ENCODE measurements around the gene ZBTB20. TPM values are rescaled to one million over a fixed set of nuclear protein-coding genes. Genes with fewer than 3 reads are reported as not detected.

Gene ZBTB20
- total RNA-seq, 1 experiment from 2014 or later = 3.7 TPM

- H3K36me3 ChIP-seq (ENCODE audit: low read depth, low read length) = no peaks in the 10 kb centered on the region
- H3K27me3 ChIP-seq (ENCODE audit: low read length) = no peaks in the 10 kb centered on the region
- no peak overlapping the region for H3K9ac ChIP-seq (ENCODE audit: low read length)
- no peak for DNase-seq
- H4K20me1 ChIP-seq (ENCODE audit: low read length) = no peaks in the 10 kb centered on the region
- H3K27ac ChIP-seq (ENCODE audit: low read length) = no peak overlapping the region
- H3K79me2 ChIP-seq (ENCODE audit: low read length) = no peaks in the 10 kb centered on the region
- no peak overlapping the region for H3K4me2 ChIP-seq (ENCODE audit: low read length)
- no peaks in the 10 kb centered on the region for H3K9me2 ChIP-seq (replicated peaks; ENCODE audit: low read length)
- ATAC-seq = no peak
- intact Hi-C loops (cut with micrococcal nuclease) = no loop called here
- no peaks in the 10 kb centered on the region for H3F3A ChIP-seq (ENCODE audit: low read length, unreplicated experiment)
- no peak overlapping the region for H2AFZ ChIP-seq (ENCODE audit: low read length)
- H3K4me3 ChIP-seq (ENCODE audit: low read length) = no peak overlapping the region
- CTCF ChIA-PET = no interaction called here
- POLR2A ChIA-PET (ENCODE audit: unreplicated experiment) = no interaction called here
- no TSS peak for BruUV-seq (replicated peaks)
- no peaks in the 10 kb centered on the region for H3K9me3 ChIP-seq (ENCODE audit: low read length)
- no peak for TF ChIP-seq EZH2phosphoT487 (IDR thresholded peaks at IDR 0.05; ENCODE audit: borderline replicate concordance, low read length)
- TF ChIP-seq EZH2 (IDR thresholded peaks at IDR 0.05; ENCODE audit: low read length, unreplicated experiment) = no peak
- no peak for TF ChIP-seq CTCF (conservative IDR thresholded peaks at IDR 0.05; ENCODE audit: low read depth, low read length)
- no peaks in the 10 kb centered on the region for H3K4me1 ChIP-seq (ENCODE audit: insufficient read depth, low read length)
Measured at GRCh38 chr3:114892880-114893279, 254.2 kb downstream of the ZBTB20 start.

- no peak for ATAC-seq
Measured at GRCh38 chr3:114892131-114892879, 254.8 kb downstream of the ZBTB20 start.

More at GRCh38 chr3:114892131-114892879, 254.8 kb downstream of the ZBTB20 start:
- Histone ChIP-seq H3K36me3 (ENCODE audit: low read depth, low read length) (no peaks in the 10 kb centered on the region), H3F3A (ENCODE audit: low read length, unreplicated experiment) (no peaks in the 10 kb centered on the region), H3K4me2 (ENCODE audit: low read length) (no peak overlapping the region), H3K27ac (ENCODE audit: low read length) (no peak overlapping the region), H3K27me3 (ENCODE audit: low read length) (no peaks in the 10 kb centered on the region), H4K20me1 (ENCODE audit: low read length) (no peaks in the 10 kb centered on the region), H3K9ac (ENCODE audit: low read length) (no peak overlapping the region), H3K9me2 (replicated peaks; ENCODE audit: low read length) (no peaks in the 10 kb centered on the region), H3K4me1 (ENCODE audit: insufficient read depth, low read length) (no peaks in the 10 kb centered on the region), H3K9me3 (ENCODE audit: low read length) (no peaks in the 10 kb centered on the region), H3K79me2 (ENCODE audit: low read length) (no peaks in the 10 kb centered on the region), H3K4me3 (ENCODE audit: low read length) (no peak overlapping the region), H2AFZ (ENCODE audit: low read length) (no peak overlapping the region)
- intact Hi-C loops (cut with micrococcal nuclease) = no loop called here
- no peak for TF ChIP-seq EZH2phosphoT487 (IDR thresholded peaks at IDR 0.05; ENCODE audit: borderline replicate concordance, low read length)
- no peak for TF ChIP-seq EZH2 (IDR thresholded peaks at IDR 0.05; ENCODE audit: low read length, unreplicated experiment)
- no peak for TF ChIP-seq CTCF (conservative IDR thresholded peaks at IDR 0.05; ENCODE audit: low read depth, low read length)
- no TSS peak for BruUV-seq (replicated peaks)
- ChIA-PET POLR2A (ENCODE audit: unreplicated experiment) (no interaction called here), CTCF (interaction anchor here (0.7 kb wide), 1 partner anchor 474 kb away, joined by 3 read pairs; no protein-coding TSS in a partner anchor)
- no peak for DNase-seq

All from PC-3 (cell line).